Ammon's horn (tissue), 1 donor: ENCODE data around the gene IGFALS.
A peak's percentile ranks its signal among the peaks of the same experiment; 100 is the strongest.

ENCODE experiments used
- DNase-seq: peaks from one replicate; pipeline ENCODE4 v3.0.0-alpha.2; 2016; ENCODE audit warnings: low spot score

Gene IGFALS

GRCh38 chr16:1790261-1790610 is 3.3 kb downstream of the IGFALS start:
- DNase-seq, result no peak

- no peak for DNase-seq
Observed at GRCh38 chr16:1789643-1790045, 3.9 kb downstream of the IGFALS start.

GRCh38 chr16:1788708-1789100 is 4.8 kb downstream of the IGFALS start:
- DNase-seq, result no peak

- DNase-seq, result no peak
Observed at GRCh38 chr16:1788095-1788707, 5.3 kb downstream of the IGFALS start.

GRCh38 chr16:1787322-1788094 is 6.0 kb downstream of the IGFALS start:
- no peak for DNase-seq

DNA sequence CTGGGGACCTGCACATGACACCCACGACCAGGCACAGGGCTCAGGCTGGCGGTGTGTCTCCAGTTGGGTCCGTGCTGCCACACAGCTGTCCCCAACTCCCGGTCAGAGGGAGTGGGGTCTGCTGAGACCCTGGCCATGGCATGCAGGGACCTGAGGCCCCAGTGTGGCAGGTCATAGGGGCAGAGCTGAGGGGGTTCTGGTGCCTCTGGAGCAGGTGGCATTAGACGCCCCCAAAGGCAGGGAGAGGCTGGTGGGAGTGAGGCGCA is 6.5 kb downstream of the IGFALS start:
- no peak for DNase-seq

GRCh38 chr16:1786242-1787055 is 7.1 kb downstream of the IGFALS start:
- no peak for DNase-seq

- DNase-seq, result no peak
Observed at GRCh38 chr16:1785846-1786170, 7.7 kb downstream of the IGFALS start.

DNA sequence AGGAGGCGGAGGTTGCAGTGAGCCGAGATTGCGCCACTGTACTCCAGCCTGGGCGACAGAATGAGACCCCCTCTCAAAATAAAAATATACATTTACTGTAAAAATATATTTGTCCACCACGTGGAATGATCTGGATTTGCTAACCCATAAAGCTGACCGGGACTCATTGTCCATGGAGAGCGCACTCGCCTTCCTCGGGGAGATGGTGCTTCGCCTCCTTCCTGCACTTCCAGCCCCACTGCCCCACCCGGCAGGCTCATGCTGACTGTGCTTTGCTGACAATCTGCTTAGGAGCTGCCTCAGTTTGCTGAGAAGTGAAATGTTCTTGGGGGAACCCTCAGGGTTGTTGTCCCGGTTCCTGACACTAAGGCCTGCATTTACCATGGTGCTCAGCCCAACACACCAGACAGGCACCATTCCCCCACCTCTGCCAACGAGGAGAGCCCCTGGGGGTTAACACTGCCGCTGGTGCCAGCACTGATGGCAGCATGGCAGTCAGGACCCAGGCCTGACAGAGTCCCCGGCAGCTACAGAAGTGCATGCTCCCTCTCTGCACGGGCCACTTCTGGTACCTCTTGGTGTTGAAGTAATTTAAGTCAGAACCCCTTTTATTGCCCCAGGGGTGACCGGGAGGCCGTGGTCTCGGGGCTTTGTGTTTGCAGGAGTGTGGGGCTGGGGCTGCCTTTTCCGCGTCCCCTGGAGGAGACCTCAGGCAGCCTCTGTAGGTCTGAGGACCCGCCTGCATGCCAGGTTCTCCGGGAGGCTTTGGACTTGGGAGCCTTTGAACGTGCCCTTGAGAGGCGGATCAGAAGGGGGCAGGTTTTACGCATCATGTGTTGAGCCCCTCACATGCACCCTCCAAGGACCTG is 8.3 kb downstream of the IGFALS start:
- DNase-seq, result no peak

- DNase-seq, result peak; percentile 100
Observed at GRCh38 chr16:1782408-1783264, 10.9 kb downstream of the IGFALS start, which contains the start of the genes NUBP2 and SPSB3. TSS of gene NUBP2 (plus strand) at chr16:1782960. CDS start at chr16:1783021, 61 bp downstream. TSS of gene SPSB3 (minus strand) at chr16:1782571. CDS start at chr16:1781483, 1,088 bp downstream.

GRCh38 chr16:1781758-1782407 is 11.6 kb downstream of the IGFALS start:
- DNase-seq, result no peak

GRCh38 chr16:1781254-1781653 is 12.3 kb downstream of the IGFALS start:
- no peak for DNase-seq

DNA sequence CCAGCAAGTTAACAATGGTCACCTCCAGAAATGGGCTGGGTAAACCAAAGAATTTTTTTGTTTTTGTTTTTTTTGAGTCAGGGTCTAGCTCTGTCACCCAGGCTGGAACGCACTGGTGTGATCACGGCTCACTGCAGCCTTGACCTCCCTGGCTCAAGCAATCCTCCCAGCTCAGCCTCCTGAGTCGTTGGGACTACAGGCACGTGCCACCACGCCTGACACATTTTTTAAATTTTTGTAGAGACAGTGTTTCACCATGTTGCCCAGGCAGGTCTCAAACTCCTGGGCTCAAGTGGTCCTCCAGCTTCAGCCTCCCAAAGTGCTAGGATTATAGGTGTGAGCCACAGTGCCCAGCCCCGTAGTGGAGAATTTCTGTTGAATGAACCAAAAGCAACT is 12.8 kb downstream of the IGFALS start:
- DNase-seq, result no peak

DNA sequence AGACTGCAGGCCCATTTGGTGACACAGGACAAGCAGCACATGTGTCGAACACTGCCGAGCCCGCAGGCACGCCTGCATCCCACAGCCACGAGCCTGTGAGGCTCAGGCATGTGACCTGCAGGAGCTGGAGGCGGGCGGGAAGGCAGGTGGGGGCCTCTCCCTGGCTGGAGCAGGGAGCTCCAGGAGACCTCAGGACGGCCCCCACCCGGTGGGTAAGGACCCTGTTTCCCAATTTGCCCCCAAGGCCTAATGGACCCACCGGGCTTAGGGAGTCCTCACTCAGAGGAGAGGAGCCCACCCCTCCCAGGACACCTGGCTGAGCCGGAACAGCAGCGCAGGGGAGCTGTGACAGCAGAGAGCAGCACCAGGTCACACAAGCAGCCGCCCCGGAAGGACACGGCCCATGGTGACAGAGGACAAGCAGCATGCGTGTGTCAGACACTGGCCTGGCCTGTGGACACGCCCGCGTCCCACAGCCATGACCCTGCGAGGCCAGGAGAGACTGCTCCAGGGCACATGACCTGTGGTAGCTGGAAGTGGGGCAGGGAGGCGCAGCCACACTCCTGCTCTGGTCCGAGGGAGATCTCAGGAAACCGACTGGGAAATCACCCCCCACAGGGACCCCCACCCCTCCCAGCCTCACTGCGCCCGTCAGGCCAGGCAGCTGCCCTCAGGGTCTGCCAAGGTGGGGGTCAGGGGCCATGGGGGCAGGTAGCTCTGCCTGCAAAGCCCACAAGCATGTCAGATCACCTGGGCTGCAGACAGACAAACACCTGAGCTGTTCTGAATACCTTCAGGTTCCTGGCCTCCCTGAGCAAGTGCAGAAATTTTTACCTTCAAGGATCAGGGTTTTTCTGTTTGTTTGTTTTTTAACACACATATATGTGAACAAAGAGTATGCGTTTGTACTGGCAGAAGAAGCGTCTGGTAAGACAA is 13.5 kb downstream of the IGFALS start:
- DNase-seq, result no peak

- no peak for DNase-seq
Observed at GRCh38 chr16:1779234-1779701, 14.2 kb downstream of the IGFALS start.

DNA sequence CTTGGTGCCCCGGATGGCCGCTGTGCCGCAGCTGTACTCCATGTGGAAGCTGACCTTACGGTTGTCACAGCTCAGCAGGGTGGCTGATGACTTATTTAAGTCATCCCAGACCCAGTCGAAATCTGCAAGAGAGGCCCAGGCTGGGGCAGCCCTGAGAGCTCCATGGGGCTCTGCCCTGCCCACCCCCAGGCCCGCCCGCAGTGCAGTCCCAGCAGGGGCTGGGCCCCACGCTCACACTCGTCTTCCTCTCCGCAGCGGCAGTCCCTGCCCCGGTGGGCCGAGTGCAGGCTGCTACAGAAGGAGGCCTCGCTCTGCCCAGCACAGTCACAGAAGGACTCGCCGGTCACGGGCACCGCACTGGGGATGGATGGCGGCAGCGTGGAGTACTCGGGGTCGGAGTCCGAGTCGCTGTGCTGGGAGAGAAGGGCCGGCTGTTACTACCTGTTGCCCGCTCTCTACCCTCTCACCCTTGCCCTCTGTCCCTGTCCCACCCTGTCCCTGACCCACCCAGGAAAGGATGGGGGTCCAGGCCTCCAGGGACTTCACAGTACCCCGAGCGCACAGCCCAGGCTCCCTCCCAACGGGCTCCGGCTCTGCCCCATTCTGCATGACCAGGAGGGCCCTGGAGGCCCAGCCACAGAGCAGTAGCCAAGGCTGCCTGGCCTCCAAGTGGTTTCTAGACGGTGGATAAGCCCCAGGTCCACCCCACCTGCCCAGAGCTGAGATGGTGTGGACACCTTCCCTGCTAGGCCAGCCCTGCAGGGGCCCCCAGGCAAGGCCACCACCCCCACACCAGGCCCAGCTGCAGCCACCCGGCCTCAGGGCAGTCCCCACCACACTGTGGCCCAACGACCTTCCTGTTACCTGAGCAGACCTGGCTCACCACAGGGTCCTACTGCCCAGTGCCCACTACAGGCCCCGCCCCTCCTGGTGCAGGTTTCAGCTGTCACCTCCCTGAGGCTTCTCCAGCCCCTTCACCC is 15.0 kb downstream of the IGFALS start:
- no peak for DNase-seq

- DNase-seq, result no peak
Observed at GRCh38 chr16:1777375-1778199, 15.9 kb downstream of the IGFALS start.
